ENCODE results near the gene EMC8. TPM values are rescaled to one million over a fixed set of nuclear protein-coding genes. Genes with fewer than 3 reads are reported as not detected.
A peak's percentile ranks its signal among the peaks of the same experiment; 100 is the strongest.

EMC8 gene
- total RNA-seq, 1 experiment from 2014 or later: 62.7 TPM

DNA sequence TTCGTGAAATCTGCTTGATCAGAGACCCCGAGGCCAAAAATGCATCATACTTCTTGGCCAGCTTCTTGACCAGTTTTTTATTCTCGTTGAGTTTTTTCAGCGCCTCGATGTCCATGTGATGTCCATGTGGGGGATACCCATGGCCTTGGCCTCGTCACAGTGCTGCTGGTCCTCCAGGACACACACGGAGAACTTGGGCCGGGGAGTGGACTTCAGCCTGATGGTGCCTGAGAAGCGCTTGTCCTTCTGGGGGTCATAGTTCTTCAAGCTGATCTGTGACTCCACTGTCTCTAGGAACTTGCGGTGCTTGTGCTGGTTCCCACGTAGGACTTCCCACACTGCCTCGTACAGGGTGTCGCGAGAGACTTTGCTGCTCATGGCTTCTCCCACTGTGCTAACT is 16.8 kb upstream of the EMC8 start:
- no peak for DNase-seq (ENCODE audit: low spot score)
- Histone ChIP-seq H3K4me1 (ENCODE audit: insufficient read depth, low read length, poor library complexity, severe bottlenecking) (no peaks in the 10 kb centered on the region), H3K36me3 (ENCODE audit: insufficient read depth, low read length, poor library complexity, severe bottlenecking) (no peaks in the 10 kb centered on the region), H3K4me3 (ENCODE audit: low read depth, low read length, poor library complexity, severe bottlenecking) (no peak overlapping the region), H3K27me3 (replicated peaks; ENCODE audit: insufficient read depth, low read depth, low read length, poor library complexity) (peaks cover 49% of the 10 kb centered on the region), H3K27ac (ENCODE audit: low read depth, low read length, poor library complexity, severe bottlenecking) (no peak overlapping the region), H3K9me3 (ENCODE audit: low read depth, low read length, poor library complexity, severe bottlenecking) (no peaks in the 10 kb centered on the region)
- ChIA-PET POLR2A (ENCODE audit: low non-redundant PET) (no interaction called here), CTCF (interaction anchor here (0.8 kb wide), 1 partner anchor 200 kb away, joined by 6 read pairs; no protein-coding TSS in a partner anchor)
- intact Hi-C loops (cut with micrococcal nuclease; ENCODE audit: unreplicated experiment): loop anchor here (5.0 kb wide), 1 partner anchor 701 kb away; no protein-coding TSS in a partner anchor
- TF ChIP-seq, protein P1, sequence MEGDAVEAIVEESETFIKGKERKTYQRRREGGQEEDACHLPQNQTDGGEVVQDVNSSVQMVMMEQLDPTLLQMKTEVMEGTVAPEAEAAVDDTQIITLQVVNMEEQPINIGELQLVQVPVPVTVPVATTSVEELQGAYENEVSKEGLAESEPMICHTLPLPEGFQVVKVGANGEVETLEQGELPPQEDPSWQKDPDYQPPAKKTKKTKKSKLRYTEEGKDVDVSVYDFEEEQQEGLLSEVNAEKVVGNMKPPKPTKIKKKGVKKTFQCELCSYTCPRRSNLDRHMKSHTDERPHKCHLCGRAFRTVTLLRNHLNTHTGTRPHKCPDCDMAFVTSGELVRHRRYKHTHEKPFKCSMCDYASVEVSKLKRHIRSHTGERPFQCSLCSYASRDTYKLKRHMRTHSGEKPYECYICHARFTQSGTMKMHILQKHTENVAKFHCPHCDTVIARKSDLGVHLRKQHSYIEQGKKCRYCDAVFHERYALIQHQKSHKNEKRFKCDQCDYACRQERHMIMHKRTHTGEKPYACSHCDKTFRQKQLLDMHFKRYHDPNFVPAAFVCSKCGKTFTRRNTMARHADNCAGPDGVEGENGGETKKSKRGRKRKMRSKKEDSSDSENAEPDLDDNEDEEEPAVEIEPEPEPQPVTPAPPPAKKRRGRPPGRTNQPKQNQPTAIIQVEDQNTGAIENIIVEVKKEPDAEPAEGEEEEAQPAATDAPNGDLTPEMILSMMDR (conservative IDR thresholded peaks at IDR 0.05; ENCODE audit: low read depth, low read length): no peak
- TF ChIP-seq EZH2 (IDR thresholded peaks at IDR 0.05; ENCODE audit: borderline replicate concordance, low read depth, low read length, poor library complexity, severe bottlenecking): no peak
- no TSS peak for BruUV-seq (replicated peaks)

DNA sequence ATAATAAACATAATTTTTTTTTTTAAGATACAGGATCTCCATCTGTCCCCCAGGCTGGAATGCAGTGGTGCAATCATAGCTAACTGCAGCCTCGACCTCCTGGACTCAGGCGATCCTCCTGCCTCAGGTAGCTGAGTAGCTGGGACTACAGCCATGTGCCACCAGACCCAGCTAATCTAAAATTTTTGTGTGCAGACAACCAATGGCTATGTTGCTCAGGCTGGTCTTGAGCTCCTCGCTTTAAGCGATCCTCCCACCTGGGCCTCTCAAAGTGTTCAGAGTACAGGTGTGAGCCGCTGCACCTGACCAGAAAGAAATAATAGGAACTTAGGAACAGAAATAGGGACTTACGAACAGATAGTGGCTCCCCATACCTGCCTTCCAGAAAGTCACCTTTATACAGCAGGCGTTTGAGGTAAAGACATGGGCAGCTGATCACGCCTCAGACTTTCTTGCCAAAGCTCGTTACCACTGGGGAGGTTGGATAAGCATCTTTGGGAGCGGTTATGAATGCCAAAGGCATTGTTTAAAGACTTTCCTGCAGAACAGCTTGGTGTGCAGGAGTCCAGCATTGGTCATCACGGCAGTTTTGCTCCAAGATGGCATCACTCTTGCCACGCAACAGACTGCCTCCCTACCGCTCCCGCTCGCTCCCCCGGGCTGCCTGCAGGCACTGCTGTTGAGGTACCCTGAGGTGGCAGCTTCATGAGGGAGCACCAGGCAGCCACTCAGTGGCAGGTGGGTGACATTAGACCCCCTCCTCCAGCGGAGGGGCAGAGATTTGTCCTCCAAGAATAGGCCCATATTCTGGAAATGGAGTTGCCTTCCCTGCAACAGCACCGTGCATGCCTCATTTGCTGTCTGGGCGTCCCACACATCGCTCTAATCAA is 13.7 kb upstream of the EMC8 start:
- CTCF ChIA-PET: interaction anchor here (0.7 to 1.8 kb wide), 2 partner anchors 8 to 1443 kb away, joined by 3 to 8 read pairs; no protein-coding TSS in a partner anchor
- H3K27me3 ChIP-seq (replicated peaks; ENCODE audit: insufficient read depth, low read depth, low read length, poor library complexity): peaks cover 31% of the 10 kb centered on the region
- H3K36me3 ChIP-seq (ENCODE audit: insufficient read depth, low read length, poor library complexity, severe bottlenecking): no peaks in the 10 kb centered on the region
- no peak overlapping the region for H3K27ac ChIP-seq (ENCODE audit: low read depth, low read length, poor library complexity, severe bottlenecking)
- H3K4me1 ChIP-seq (ENCODE audit: insufficient read depth, low read length, poor library complexity, severe bottlenecking): no peaks in the 10 kb centered on the region
- no peaks in the 10 kb centered on the region for H3K9me3 ChIP-seq (ENCODE audit: low read depth, low read length, poor library complexity, severe bottlenecking)
- POLR2A ChIA-PET (ENCODE audit: low non-redundant PET): no interaction called here
- no peak for TF ChIP-seq EZH2 (IDR thresholded peaks at IDR 0.05; ENCODE audit: borderline replicate concordance, low read depth, low read length, poor library complexity, severe bottlenecking)
- TF ChIP-seq, protein P1 (conservative IDR thresholded peaks at IDR 0.05; ENCODE audit: low read depth, low read length): no peak
- intact Hi-C loops (cut with micrococcal nuclease; ENCODE audit: unreplicated experiment): no loop called here
- no TSS peak for BruUV-seq (replicated peaks)
- DNase-seq (ENCODE audit: low spot score): no peak
- no peak overlapping the region for H3K4me3 ChIP-seq (ENCODE audit: low read depth, low read length, poor library complexity, severe bottlenecking)

DNA sequence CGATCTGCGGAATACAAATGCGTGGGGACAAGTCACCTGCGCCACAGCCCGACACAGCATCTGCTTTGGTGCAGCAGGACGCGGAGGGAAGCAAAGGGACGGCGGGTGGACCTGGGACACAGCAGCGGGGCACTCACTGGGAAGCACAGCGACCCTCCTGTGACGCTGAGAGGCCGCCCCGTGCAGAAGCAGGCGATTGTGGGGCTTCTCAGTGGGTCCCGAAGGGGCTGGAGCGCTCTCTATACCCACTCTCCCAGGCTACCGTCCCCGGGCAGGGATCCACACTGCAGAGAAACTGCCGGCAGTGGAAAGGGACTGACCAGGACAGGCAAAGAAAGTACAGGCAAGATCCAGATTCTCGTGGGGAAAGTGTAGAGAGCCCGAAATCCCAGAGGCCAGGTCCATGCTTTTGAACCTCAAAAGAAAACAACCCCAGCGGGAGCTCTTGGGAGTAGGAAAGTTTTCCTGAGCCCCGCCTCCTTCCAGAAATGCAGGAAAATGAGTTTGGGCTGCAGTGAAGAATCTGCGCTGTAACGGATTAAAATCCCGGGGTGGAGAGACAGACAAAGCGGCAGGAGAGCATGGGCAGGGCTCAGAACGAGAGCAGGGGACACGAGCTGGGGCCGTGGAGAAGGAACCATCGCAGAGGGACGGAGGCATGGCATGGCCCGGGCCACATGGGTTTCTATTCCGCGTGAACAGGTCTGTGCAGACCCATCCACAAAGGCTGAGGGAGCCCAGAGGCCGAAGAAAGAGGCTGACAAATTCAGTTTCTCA is 12.9 kb upstream of the EMC8 start:
- peak overlapping the region; percentile 30 for H3K4me3 ChIP-seq (ENCODE audit: low read depth, low read length, poor library complexity, severe bottlenecking)
- CTCF ChIA-PET: interaction anchor here (0.7 to 1.8 kb wide), 2 partner anchors 9 to 1442 kb away, joined by 3 to 8 read pairs; no protein-coding TSS in a partner anchor
- H3K4me1 ChIP-seq (ENCODE audit: insufficient read depth, low read length, poor library complexity, severe bottlenecking): no peaks in the 10 kb centered on the region
- intact Hi-C loops (cut with micrococcal nuclease; ENCODE audit: unreplicated experiment): no loop called here
- POLR2A ChIA-PET (ENCODE audit: low non-redundant PET): no interaction called here
- peaks cover 31% of the 10 kb centered on the region for H3K27me3 ChIP-seq (replicated peaks; ENCODE audit: insufficient read depth, low read depth, low read length, poor library complexity)
- BruUV-seq (replicated peaks): no TSS peak
- no peak overlapping the region for H3K27ac ChIP-seq (ENCODE audit: low read depth, low read length, poor library complexity, severe bottlenecking)
- no peak for DNase-seq (ENCODE audit: low spot score)
- peaks cover under 1% of the 10 kb centered on the region for H3K36me3 ChIP-seq (ENCODE audit: insufficient read depth, low read length, poor library complexity, severe bottlenecking)
- no peaks in the 10 kb centered on the region for H3K9me3 ChIP-seq (ENCODE audit: low read depth, low read length, poor library complexity, severe bottlenecking)
- TF ChIP-seq, protein P1 (conservative IDR thresholded peaks at IDR 0.05; ENCODE audit: low read depth, low read length): no peak
- no peak for TF ChIP-seq EZH2 (IDR thresholded peaks at IDR 0.05; ENCODE audit: borderline replicate concordance, low read depth, low read length, poor library complexity, severe bottlenecking)
